Measurements from ENCODE around the gene NCKAP5L. TPM values are rescaled to one million over a fixed set of nuclear protein-coding genes. Genes with fewer than 3 reads are reported as not detected.

The NCKAP5L gene
- total RNA-seq, 1 experiment from 2014 or later = 20.9 TPM

GRCh38 chr12:49761677-49762467 lies 66.3 kb downstream of the NCKAP5L start:
- H3K79me2 ChIP-seq (ENCODE audit: low read depth) = peaks cover 3% of the 10 kb centered on the region; the same call in 1 of the 2 replicates
- H3K4me2 ChIP-seq = no peak overlapping the region
- H3K27ac ChIP-seq = no peak overlapping the region
- CTCF ChIA-PET = interaction anchor here (0.6 to 1.7 kb wide), 3 partner anchors 12 to 77 kb away, joined by 4 to 8 read pairs (median 4); partner anchors contain the start of gene TMBIM6
- H3K36me3 ChIP-seq (ENCODE audit: low read depth) = peaks cover 48% of the 10 kb centered on the region
- peaks cover 61% of the 10 kb centered on the region; the same call in 1 of the 2 replicates for H3F3A ChIP-seq (ENCODE audit: insufficient read depth, low read depth)
- TF ChIP-seq EZH2 (IDR thresholded peaks at IDR 0.05; ENCODE audit: low read depth) (no peak), CTCF (conservative IDR thresholded peaks at IDR 0.05) (no peak)
- DNase-seq = no peak
- peaks cover 15% of the 10 kb centered on the region for H4K20me1 ChIP-seq (ENCODE audit: insufficient read depth)
- intact Hi-C loops (cut with micrococcal nuclease; ENCODE audit: unreplicated experiment) = no loop called here
- no peak overlapping the region for H3K4me3 ChIP-seq
- H3K9me2 ChIP-seq (ENCODE audit: insufficient read depth) = no peaks in the 10 kb centered on the region
- no peaks in the 10 kb centered on the region for H3K9me3 ChIP-seq (ENCODE audit: insufficient read depth, low read depth)
- no TSS peak for BruUV-seq (replicated peaks)
- POLR2A ChIA-PET (ENCODE audit: unreplicated experiment) = no interaction called here
- H2AFZ ChIP-seq = no peak overlapping the region
- H3K27me3 ChIP-seq (ENCODE audit: insufficient read depth, low read depth) = no peaks in the 10 kb centered on the region
- no peaks in the 10 kb centered on the region for H3K4me1 ChIP-seq (replicated peaks; ENCODE audit: insufficient read depth)

- Histone ChIP-seq H4K20me1 (ENCODE audit: insufficient read depth) (peaks cover 71% of the 10 kb centered on the region), H3K4me1 (replicated peaks; ENCODE audit: insufficient read depth) (peaks cover 15% of the 10 kb centered on the region), H3K9me3 (ENCODE audit: insufficient read depth, low read depth) (no peaks in the 10 kb centered on the region), H3K9me2 (ENCODE audit: insufficient read depth) (no peaks in the 10 kb centered on the region), H3F3A (ENCODE audit: insufficient read depth, low read depth) (peaks cover 27% of the 10 kb centered on the region; the same call in 1 of the 2 replicates), H3K27me3 (ENCODE audit: insufficient read depth, low read depth) (no peaks in the 10 kb centered on the region), H3K27ac (peak overlapping the region; percentile 78), H3K36me3 (ENCODE audit: low read depth) (peaks cover 42% of the 10 kb centered on the region), H3K79me2 (ENCODE audit: low read depth) (peaks cover 96% of the 10 kb centered on the region), H3K4me3 (peak overlapping the region; percentile 6; the same call in 1 of the 2 replicates), H3K4me2 (peak overlapping the region; percentile 42), H2AFZ (no peak overlapping the region)
- DNase-seq = no peak
- no TSS peak for BruUV-seq (replicated peaks)
- TF ChIP-seq CTCF (conservative IDR thresholded peaks at IDR 0.05) (no peak), EZH2 (IDR thresholded peaks at IDR 0.05; ENCODE audit: low read depth) (no peak)
- POLR2A ChIA-PET (ENCODE audit: unreplicated experiment) = no interaction called here
- CTCF ChIA-PET = interaction anchor here (0.7 kb wide), 1 partner anchor 10 kb away, joined by 7 read pairs; the partner anchor contains the start of gene TMBIM6
- intact Hi-C loops (cut with micrococcal nuclease; ENCODE audit: unreplicated experiment) = no loop called here
Observed at GRCh38 chr12:49750996-49751393, 77.2 kb downstream of the NCKAP5L start.

GRCh38 chr12:49750027-49750995 lies 77.9 kb downstream of the NCKAP5L start:
- H3K27ac ChIP-seq = peak overlapping the region; percentile 78
- peaks cover 75% of the 10 kb centered on the region for H4K20me1 ChIP-seq (ENCODE audit: insufficient read depth)
- H3K27me3 ChIP-seq (ENCODE audit: insufficient read depth, low read depth) = no peaks in the 10 kb centered on the region
- no peak overlapping the region for H2AFZ ChIP-seq
- ChIA-PET CTCF (interaction anchor here (1.5 kb wide), 1 partner anchor 12 kb away, joined by 8 read pairs; no protein-coding TSS in a partner anchor), POLR2A (ENCODE audit: unreplicated experiment) (no interaction called here)
- no peak for TF ChIP-seq CTCF (conservative IDR thresholded peaks at IDR 0.05)
- no peak for TF ChIP-seq EZH2 (IDR thresholded peaks at IDR 0.05; ENCODE audit: low read depth)
- no TSS peak for BruUV-seq (replicated peaks)
- peaks cover 27% of the 10 kb centered on the region; the same call in 1 of the 2 replicates for H3F3A ChIP-seq (ENCODE audit: insufficient read depth, low read depth)
- DNase-seq = peak in 1 of 2 experiments; percentile 55
- H3K36me3 ChIP-seq (ENCODE audit: low read depth) = peaks cover 40% of the 10 kb centered on the region
- intact Hi-C loops (cut with micrococcal nuclease; ENCODE audit: unreplicated experiment) = no loop called here
- peak overlapping the region; percentile 42 for H3K4me2 ChIP-seq
- H3K4me3 ChIP-seq = peak overlapping the region; percentile 6; the same call in 1 of the 2 replicates
- H3K9me3 ChIP-seq (ENCODE audit: insufficient read depth, low read depth) = no peaks in the 10 kb centered on the region
- no peaks in the 10 kb centered on the region for H3K9me2 ChIP-seq (ENCODE audit: insufficient read depth)
- peaks cover 100% of the 10 kb centered on the region for H3K79me2 ChIP-seq (ENCODE audit: low read depth)
- peaks cover 15% of the 10 kb centered on the region for H3K4me1 ChIP-seq (replicated peaks; ENCODE audit: insufficient read depth)
